GM12878 (cell line): ENCODE data around the gene TAF13.

ENCODE experiments used
- BCL3 ChIP-seq: IDR thresholded peaks from 2 replicates; pipeline ENCODE4 v1.6.1; 2011; ENCODE audit warnings: borderline replicate concordance, low read depth, mild to moderate bottlenecking, moderate library complexity, low read length; ENCODE audit not compliant: insufficient read depth, poor library complexity, severe bottlenecking
- EP300 ChIP-seq, 2 experiments: fragments of 150-350 bp in 1 of 2; IDR thresholded peaks; 2 replicates each; pipeline ENCODE4 v1.6.1; 2011 to 2012; ENCODE audit warnings: low read depth in 2 of 2, low read length in 2 of 2, borderline replicate concordance in 1 of 2, improper control_type of control experiment in 1 of 2, inconsistent platforms in 1 of 2; ENCODE audit not compliant: control insufficient read depth in 1 of 2
- FOS ChIP-seq: IDR thresholded peaks from 3 replicates; pipeline ENCODE4 v1.6.1; 2011; ENCODE audit warnings: borderline replicate concordance; ENCODE audit not compliant: insufficient read length; ENCODE audit errors: extremely low read depth
- HDAC2 ChIP-seq: fragments of 200-600 bp; sonication (generic); IDR thresholded peaks from 2 replicates; pipeline ENCODE4 v1.6.1; 2017
- POLR2A ChIP-seq: IDR thresholded peaks from 2 replicates; pipeline ENCODE4 v1.6.1; 2011; ENCODE audit warnings: low read depth, mild to moderate bottlenecking, low read length
- SIN3A ChIP-seq: IDR thresholded peaks from 2 replicates; pipeline ENCODE4 v1.6.1; 2012; ENCODE audit warnings: low read depth, low read length, improper control_type of control experiment
- SIX5 ChIP-seq: IDR thresholded peaks from 2 replicates; pipeline ENCODE4 v1.6.1; 2011; ENCODE audit warnings: mild to moderate bottlenecking, low read depth, low read length, moderate library complexity; ENCODE audit not compliant: severe bottlenecking
- SREBF2 ChIP-seq: IDR thresholded peaks from 2 replicates; pipeline ENCODE4 v1.6.1; 2012; ENCODE audit warnings: mild to moderate bottlenecking, low read length
- ZNF274 ChIP-seq: IDR thresholded peaks from one replicate; pipeline ENCODE4 v1.8.0; 2011; ENCODE audit not compliant: insufficient read length, insufficient read depth
- TF ChIP-seq, protein P1 (sequence below), 3 experiments: IDR thresholded peaks in 2 of 3; conservative IDR thresholded peaks in 1 of 3; 2 replicates each; pipeline ENCODE4 v1.5.1; 2011; ENCODE audit warnings: low read depth in 3 of 3, low read length in 3 of 3, mild to moderate bottlenecking in 3 of 3, control low read depth in 2 of 3, moderate library complexity in 2 of 3, inconsistent platforms in 1 of 3, mixed read lengths in 1 of 3; ENCODE audit not compliant: control insufficient read depth in 2 of 3, insufficient read depth in 1 of 3; ENCODE audit errors: extremely low read depth in 1 of 3

- TF ChIP-seq ZNF274 (no peak), HDAC2 (no peak), SIX5 (no peak), EP300 (IDR thresholded peaks at IDR 0.05; ENCODE audit: borderline replicate concordance in 1 of 2, control insufficient read depth in 1 of 2, low read depth in 2 of 2, low read length in 2 of 2) (no peak), SIN3A (no peak), FOS (no peak), POLR2A (no peak), SREBF2 (no peak), BCL3 (no peak)
- TF ChIP-seq, protein P1, sequence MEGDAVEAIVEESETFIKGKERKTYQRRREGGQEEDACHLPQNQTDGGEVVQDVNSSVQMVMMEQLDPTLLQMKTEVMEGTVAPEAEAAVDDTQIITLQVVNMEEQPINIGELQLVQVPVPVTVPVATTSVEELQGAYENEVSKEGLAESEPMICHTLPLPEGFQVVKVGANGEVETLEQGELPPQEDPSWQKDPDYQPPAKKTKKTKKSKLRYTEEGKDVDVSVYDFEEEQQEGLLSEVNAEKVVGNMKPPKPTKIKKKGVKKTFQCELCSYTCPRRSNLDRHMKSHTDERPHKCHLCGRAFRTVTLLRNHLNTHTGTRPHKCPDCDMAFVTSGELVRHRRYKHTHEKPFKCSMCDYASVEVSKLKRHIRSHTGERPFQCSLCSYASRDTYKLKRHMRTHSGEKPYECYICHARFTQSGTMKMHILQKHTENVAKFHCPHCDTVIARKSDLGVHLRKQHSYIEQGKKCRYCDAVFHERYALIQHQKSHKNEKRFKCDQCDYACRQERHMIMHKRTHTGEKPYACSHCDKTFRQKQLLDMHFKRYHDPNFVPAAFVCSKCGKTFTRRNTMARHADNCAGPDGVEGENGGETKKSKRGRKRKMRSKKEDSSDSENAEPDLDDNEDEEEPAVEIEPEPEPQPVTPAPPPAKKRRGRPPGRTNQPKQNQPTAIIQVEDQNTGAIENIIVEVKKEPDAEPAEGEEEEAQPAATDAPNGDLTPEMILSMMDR (IDR thresholded peaks at IDR 0.05 in 2 of 3, conservative IDR thresholded peaks at IDR 0.05 in 1 of 3; ENCODE audit: control insufficient read depth in 2 of 3, extremely low read depth in 1 of 3, insufficient read depth in 1 of 3, low read depth in 3 of 3, low read length in 3 of 3) = peak in 1 of 3 experiments; percentile 15; a peak in 2 of 6 replicates
These were observed 48.0 kb downstream of the TAF13 start for GRCh38 chr1:109027841-109028240.
